HG03469 (cell line): ENCODE data around the gene FIG4.
"Not testable (repeated sequence)": the region's sequence is repeated elsewhere in the genome, so short reads cannot be mapped to it uniquely, and the experiment has no call there.

ENCODE experiments used
- ATAC-seq: cut with Tn5 transposase; IDR thresholded peaks from one replicate; pipeline ENCODE4 v1.9.1; 2021; ENCODE audit warnings: mild to moderate bottlenecking, moderate library complexity, moderate number of reproducible peaks; ENCODE audit not compliant: unreplicated experiment

FIG4 gene

DNA sequence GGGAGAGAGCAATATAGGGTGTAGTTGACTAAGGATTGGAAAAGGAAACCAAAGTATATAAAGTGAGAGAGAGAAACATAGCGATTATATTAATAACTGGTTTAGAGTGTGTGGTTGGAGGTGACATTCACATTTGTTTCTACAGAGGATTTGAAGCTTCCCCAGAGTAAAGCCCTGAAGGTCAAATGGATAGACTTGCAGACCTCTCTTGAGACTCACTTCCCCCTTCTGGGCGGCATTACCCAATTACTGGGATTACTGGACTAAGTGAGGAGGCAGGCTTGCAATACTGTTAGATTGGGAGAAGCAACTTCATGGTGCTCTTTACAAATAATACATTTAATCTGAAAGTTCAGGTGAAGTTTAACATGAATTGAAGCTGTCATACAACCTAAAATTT lies 10.7 kb downstream of the FIG4 start:
- no peak for ATAC-seq

DNA sequence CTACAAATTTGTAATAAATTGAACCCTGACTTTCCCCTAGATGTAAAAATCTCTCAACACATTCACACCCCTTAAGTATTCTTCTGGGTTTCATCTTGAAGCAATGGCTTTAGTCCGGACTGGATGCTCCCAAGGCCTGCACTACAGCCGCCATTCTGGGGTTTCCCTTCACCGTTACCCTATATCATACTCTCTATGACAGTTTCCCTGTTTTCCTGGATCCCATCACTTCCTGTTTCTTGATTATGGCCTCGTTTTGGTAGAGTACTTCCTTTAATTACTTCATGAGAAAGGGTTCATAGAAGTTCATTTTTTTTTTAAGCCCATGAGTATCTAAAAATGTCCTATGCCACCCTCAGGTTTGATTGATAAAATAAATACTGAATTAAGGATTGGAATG lies 11.7 kb downstream of the FIG4 start:
- ATAC-seq = no peak

DNA sequence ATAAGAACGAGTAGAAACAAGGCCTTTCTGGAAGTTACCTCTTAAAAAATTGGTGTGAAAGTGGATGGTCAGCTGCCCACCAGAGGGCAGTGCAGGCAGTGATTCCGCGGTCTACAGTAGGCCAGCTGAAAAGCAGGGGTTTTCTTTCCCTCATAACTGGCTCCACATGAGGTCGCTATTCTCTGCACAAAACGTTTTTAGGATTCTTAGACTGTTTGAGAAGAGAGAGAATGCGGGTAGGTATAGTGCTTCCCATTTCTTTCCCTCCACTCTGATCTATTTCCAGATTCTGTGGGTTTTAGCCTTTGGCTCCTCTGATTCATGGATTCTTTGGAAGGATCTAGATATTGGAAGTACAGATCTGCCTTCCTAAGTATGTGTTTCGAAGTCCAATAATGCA lies 14.2 kb downstream of the FIG4 start:
- peak; percentile 68 for ATAC-seq

DNA sequence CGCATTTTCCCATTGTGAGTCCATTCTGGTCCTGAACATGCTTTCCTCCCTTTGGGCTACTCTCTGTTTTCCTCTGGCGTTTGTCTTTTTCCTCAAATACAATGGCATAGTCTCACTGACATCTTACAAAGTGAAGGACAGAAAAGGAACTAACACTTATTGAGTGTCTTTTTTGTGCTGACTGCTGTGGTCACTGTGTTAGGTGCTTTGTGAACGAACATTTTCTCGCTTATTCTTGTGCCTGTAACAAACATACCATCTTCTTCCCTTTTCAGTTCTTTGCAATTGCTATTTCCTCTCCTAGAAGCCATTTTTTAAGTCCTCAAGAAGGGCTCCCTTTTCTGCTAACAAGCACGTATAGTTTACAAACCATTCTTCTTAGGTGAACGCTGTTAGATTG lies 15.4 kb downstream of the FIG4 start:
- ATAC-seq = no peak

DNA sequence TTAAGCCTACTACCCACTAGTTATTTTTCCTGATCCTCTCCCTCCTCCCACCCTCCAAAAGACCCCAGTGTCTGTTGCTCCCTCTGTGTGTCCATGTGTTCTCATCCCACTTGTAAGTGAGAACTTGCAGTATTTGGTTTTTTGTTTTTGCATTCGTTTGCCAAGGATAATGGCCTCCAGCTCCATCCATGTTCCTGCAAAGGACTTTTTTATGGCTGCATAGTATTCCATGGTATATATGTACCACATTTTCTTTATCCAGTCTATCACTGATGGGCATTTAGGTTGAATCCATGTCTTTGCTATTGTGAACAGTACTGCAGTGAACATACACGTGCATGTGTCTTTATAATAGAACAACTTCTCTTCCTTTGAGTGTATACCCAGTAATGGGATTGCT lies 17.0 kb downstream of the FIG4 start:
- not testable (repeated sequence) for ATAC-seq

DNA sequence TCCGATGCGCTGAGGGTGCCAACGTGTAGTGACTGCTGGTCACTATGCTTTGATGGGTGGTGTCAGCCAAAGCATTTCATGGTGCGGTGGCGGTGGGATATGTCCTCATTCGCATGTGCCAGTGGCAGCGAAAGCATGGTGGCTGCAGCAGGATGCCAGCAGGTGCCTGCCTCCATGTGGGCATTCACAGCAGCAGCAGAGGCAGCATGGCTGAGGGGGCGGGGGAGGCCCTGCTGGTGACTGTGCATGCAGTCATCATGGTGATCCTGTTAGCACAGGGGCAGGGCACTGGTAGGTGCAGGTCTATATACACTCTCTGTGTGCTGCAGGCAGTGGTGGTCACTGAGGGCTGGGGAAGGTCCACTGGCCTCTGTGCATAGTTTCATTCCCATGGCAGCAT lies 22.0 kb downstream of the FIG4 start:
- no peak for ATAC-seq

DNA sequence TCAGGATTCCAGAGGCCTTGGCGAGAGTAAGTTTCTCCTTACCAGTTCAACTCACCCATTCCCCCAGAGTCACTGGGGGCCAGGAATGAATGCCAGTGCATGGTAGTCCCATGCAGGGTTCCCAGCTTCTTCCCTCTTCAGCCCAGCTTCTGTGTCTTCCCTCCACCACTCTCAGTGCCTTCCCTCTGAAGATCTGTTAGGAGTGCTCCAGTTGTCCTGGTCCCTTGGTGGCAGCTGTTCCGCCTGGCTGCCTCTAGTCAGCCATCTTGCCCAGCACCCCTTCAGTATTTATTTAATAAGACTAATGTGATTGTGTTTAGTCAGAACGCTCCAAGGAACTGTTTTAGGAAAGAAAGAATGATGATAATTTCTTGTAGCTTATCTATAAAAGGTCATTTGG lies 23.1 kb downstream of the FIG4 start:
- no peak for ATAC-seq

DNA sequence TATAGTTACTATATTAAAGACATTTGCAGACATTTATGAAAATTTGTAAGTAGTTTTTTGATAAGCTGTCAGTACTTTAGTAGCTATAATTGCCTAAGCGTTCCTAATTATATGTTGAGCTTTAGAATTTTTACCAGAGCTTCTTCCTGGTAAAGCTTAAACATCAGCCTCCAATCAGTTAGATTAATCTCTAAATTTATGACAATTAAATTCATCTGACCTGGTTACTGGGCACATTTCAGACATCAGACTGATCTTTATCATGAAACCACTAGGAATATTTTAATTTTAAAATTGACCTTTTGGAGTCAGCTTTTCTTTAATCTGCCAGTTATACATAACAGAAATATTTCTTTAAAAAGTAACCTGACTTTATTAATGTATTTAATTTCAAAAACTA lies 23.5 kb downstream of the FIG4 start:
- ATAC-seq = no peak

DNA sequence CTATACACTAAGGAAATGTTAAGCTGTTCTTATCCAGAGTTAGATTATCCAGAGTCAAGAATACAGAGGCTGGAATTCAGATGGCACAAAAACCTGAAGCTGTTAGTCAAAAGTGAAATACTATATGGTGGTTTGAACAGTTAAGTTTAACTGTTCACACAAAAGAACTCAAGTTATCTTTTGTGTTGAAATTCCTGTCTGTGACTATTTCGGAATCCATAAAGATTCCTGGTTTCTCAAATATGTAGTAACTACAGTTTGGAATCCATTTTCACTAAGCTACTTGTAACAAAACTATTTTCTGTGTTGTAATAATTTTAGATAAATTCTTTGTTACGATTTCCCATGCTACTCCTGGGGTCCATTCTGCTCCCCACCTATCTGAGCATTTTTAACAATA lies 24.5 kb downstream of the FIG4 start:
- no peak for ATAC-seq

DNA sequence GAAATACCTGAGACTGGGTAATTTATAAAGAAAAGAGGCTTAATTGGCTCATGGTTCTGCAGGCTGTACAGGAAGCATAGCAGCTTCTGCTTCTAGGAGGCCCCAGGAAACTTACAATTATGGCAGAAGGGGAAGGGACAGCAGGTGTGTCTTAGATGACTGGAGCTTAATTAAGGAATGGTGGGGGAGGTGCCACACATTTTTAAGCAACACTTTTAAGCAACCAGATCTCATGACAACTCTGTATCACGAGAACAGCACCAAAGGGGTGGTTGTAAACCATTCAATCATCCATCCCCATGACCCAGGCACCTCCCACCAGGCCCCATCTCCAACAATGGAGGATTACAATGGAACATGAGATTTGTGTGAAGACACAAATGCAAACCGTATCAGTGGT lies 26.9 kb downstream of the FIG4 start:
- ATAC-seq = no peak

DNA sequence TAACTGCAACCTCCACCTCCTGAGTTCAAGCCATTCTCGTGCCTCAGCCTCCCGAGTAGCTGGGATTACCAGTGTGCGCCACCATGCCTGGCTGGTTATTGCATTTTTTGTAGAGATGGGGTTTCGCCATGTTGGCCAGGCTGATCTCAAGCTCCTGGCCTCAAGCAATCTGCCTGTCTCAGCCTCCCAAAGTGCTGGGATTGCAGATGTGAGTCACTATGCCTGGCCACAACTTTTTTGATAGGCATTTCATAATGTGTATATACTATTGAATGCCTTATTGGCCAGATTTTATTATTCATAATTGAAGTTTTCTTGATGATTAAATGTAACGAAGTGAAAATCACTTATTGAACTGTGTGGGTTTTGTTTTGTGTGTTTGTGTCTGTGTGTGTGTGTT lies 27.9 kb downstream of the FIG4 start:
- no peak for ATAC-seq

DNA sequence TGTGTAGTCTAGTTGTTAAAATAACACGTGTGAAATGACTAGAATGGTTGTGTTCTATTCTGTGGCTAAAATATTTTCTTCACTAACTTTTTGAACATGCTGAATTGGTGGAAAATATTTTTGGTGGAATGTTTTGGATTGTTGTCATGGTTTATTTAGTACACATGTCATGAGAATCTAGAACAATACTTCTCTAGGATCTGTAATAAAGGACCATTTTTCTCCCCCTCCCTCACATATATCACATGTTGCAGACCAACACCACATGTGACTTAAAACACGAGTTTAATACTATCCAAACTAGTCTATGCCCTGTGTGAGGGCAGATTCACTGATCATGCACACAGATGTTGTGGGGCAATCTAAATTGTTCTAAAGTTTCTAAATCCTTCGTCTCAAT lies 29.2 kb downstream of the FIG4 start:
- no peak for ATAC-seq

DNA sequence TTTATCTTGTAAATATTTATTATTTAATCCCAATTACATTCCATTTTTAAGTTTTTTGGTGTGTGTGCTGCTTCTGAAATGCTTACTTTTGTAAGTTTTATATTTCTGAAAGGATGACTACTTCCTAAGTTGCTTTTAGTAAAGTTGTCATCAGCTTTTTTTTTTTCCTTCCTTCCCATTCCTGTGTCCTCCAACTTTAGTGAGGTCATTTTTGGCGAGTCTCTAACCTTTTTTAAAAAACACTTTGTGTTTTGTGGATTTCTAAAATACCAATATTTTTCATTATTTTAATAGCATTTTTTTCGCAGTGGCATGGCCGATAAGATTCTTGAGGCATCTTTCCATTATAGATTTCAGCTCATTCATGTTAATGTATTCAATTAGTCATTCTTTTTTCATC lies 30.9 kb downstream of the FIG4 start:
- no peak for ATAC-seq

DNA sequence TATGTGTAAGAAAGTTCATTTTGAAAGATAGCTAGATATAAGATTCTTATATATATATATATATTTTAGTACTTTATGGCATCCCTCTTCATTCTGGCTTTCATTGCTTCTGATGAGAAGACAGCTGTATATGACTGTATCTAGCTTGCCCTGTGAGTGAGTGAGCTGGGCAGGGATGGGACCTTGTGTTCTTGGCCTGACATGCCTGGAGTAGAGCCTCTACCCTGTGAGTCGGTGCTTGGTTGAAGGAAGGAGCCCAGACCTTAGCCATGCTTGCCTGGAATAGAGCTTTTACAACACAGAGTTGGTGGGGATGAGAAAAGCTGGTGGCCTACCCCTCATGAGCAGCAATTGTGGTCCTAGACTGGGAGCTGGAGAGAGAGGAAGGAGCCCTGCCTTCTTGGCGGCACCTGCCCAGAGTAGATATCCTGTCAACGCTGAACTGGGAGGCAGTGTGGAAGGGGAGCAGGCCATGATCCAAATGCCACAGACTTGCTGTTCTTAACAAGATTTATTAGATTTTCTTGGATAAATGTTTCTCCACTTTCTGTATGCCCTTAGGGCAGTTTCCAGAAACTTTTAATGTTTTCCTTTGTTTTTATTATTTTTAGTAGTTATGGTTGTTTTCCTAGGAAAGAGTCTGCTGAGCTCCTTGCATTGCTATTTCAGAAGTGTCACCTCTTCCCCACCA lies 31.6 kb downstream of the FIG4 start:
- no peak for ATAC-seq

DNA sequence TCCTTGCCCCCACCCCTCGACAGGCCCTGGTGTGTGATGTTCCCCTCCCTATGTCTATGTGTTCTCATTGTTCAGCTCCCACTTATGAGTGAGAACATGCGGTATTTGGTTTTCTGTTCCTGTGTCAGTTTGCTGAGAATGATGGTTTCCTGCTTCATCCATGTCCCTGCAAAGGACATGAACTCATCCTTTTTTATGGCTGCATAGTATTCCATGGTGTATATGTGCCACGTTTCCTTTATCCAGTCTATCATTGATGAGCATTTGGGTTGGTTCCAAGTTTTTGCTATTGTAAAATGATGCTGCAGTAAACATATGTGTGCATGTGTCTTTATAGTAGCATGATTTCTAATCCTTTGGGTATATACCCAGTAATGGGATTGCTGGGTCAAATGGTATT lies 34.2 kb downstream of the FIG4 start:
- not testable (repeated sequence) for ATAC-seq

DNA sequence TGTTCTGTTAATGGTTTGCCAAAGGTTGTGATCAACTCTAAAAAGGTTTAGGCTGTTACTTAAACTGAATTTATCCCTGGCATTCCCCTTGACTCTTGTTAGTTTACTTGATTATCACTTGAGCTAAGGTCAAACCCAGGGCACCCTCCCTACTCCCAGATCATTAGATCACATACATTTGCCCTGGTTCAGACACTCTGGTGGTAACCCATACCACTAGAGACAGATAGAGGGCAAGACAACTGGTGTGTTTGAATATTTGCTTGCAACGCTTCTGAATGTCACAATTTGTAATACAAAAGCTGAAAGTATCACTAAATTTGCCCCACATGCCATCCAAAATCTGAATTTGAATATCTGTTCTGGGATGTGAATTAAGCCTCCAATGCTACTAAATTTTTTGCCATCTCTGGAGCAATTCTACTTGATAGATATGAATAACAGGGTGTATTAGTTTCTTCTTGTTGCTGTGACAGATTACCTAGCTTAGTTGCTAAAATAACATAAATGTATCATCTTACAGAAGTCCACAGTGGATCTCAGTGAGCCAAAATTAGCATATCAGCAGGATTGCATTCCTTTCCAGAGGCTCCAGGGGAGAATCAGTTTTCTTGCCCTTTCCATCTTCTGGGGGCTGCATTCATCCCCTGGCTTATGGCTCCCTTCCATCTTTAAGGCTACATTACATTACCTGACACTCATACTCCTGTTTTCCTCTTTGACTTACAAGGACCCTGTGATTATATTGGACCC lies 45.4 kb downstream of the FIG4 start:
- no peak for ATAC-seq

DNA sequence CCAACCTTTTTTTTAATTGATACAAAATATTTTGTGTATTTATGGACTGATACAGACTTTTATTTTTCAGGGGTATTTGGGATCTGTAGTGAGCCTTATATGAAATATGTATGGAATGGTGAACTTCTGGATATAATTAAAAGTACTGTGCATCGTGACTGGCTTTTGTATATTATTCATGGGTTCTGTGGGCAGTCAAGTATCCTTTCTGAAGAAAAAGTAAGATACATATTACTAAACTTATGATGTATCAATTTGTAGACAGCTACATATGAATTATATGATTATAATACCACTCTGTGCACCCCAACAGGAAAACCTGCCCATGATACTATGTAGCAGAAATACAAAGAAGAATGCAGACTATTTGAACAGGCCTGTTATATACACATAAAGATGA lies 47.2 kb downstream of the FIG4 start:
- ATAC-seq = no peak

DNA sequence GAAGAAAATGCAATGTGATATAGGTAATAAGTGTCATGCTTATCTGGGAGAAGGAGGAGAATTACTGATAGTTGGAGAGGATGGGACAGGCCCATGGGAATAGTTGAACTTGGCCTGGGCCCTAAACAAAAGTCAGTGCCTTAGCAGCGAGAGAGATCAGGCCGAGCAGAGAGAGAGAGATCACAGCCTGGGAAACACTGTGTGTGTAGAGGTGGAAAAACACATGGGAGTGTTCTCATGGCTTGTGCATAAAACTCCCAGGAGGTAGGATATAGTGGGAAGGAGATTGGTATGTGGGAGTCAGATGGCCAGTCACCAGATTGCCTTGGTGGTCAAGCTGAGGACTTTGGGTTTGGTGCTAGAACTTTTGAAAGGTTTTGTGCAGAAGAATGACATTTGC lies 47.6 kb downstream of the FIG4 start:
- ATAC-seq = no peak

DNA sequence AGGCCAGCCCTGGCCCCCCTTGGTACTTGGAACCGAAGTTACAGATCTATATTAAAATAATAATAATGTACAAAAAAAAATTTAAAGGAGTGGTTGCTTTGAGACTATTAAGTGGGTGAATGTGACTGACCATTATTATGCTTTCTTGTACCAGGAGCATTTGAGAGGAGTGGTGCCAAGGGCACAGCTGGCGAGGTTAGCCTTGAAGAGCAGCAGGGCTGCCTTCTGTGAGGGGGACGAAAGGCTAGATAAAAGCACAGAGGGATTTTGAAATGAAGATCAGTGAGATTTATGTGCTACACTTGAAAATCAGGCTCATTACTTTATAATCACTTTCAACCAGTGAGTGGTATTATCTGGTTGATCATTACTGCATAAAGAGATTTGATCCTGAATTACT lies 48.6 kb downstream of the FIG4 start:
- no peak for ATAC-seq

DNA sequence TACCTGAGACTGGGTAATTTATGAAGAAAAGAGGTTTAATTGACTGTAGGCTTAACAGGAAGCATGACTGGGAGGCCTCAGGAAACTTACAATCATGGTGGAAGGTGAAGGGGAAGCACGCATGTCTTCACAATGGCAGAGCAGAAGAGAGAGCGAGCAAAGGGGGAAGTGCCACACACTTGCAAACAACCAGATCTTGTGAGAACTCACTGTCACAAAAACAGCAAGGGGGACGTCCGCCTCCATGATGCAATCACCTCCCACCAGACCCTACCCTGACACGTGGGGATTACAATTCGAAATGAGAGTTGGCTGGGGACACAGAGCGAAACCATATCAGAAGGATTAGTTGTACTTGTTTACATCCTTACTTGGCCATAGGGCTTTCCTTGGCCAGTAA lies 49.7 kb downstream of the FIG4 start:
- ATAC-seq = no peak

DNA sequence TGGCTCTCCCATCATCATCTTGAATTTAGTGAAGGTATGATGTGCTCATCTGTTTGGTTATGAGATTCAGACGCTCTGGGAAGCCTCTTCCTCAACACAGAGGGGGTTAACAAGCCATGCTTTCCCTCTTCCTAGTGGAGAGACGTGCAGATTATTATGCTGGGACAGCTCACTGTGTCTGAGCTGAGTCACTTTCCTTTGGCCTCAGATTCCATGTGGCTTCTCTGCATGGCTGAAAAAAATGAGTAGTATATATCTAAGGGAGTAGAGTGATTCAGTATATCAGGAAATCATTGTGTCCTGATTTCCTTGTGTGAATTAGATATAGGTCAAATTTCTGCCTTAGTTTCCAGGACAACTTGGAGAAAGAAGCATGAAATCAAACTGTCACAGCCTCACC lies 52.6 kb downstream of the FIG4 start:
- ATAC-seq = no peak

DNA sequence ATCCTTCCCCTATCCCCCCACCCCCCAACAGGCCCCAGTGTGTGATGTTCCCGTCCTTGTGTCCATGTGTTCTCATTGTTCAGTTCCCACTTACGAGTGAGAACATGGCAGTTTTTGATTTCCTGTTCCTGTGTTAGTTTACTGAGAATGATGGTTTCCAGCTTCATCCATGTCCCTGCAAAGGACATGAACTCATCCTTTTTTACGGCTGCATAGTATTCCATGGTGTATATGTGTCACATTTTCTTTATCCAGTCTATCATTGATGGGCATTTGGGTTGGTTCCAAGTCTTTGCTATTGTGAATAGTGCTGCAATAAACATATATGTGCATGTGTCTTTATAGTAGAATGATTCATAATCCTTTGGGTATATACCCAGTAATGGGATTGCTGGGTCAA lies 53.7 kb downstream of the FIG4 start:
- ATAC-seq = not testable (repeated sequence)

DNA sequence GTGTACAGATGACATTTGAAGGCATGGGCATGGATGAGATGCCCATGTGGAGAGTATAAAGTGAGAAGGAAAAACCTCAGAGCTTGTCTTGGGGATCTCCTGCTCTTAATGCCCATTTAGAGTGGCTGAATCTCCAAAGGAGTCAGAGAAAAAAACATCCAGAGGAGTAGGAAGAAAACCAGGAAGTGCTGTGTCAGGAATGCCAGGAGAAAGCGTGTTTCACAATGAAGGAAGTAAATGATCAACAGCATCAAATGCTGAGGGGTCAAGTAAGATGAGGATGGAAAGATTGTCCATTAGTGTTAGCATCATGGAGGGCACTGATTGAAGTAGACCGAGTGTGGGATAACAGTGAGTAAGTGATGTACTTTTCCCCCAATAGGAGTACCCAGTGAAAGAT lies 56.1 kb downstream of the FIG4 start:
- no peak for ATAC-seq
